HFF-Myc (cell line): ENCODE data around the gene ELMO1.

Experiments used
- DNase-seq: peaks from one replicate; pipeline ENCODE4 v3.0.0-alpha.2; 2011; ENCODE audit warnings: low read depth; ENCODE audit errors: extremely low read depth
- H3K4me3 ChIP-seq: replicated peaks from 2 replicates; pipeline ENCODE4 v1.5.1; 2011; ENCODE audit warnings: low read depth, mild to moderate bottlenecking, control low read depth, low read length
- TF ChIP-seq, protein P1 (sequence below): IDR thresholded peaks from 2 replicates; pipeline ENCODE4 v1.5.1; 2012; ENCODE audit warnings: mild to moderate bottlenecking, low read depth, low read length, control low read depth; ENCODE audit errors: missing control alignments

The ELMO1 gene

DNA sequence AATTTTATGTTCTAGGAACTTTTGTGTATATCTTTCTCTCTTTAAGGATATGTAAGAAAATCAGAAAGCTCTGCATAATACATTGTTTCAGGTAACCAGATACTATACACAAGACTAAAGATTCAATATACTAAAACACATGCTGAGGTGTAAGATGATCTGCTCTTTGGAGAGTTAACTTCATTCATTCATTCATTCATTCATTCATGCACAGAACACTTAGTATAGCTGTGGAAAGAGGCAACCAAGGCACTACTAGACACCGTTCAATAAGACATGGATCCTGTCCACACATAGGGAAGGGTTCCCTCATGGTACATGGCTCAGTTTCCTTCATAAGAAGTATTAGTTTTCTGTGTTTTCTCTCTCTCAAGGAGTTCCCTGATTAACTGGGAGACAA, 516.8 kb downstream of the ELMO1 start:
- H3K4me3 ChIP-seq, result no peak overlapping the region
- no peak for DNase-seq
- TF ChIP-seq, protein P1, sequence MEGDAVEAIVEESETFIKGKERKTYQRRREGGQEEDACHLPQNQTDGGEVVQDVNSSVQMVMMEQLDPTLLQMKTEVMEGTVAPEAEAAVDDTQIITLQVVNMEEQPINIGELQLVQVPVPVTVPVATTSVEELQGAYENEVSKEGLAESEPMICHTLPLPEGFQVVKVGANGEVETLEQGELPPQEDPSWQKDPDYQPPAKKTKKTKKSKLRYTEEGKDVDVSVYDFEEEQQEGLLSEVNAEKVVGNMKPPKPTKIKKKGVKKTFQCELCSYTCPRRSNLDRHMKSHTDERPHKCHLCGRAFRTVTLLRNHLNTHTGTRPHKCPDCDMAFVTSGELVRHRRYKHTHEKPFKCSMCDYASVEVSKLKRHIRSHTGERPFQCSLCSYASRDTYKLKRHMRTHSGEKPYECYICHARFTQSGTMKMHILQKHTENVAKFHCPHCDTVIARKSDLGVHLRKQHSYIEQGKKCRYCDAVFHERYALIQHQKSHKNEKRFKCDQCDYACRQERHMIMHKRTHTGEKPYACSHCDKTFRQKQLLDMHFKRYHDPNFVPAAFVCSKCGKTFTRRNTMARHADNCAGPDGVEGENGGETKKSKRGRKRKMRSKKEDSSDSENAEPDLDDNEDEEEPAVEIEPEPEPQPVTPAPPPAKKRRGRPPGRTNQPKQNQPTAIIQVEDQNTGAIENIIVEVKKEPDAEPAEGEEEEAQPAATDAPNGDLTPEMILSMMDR, result no peak

DNA sequence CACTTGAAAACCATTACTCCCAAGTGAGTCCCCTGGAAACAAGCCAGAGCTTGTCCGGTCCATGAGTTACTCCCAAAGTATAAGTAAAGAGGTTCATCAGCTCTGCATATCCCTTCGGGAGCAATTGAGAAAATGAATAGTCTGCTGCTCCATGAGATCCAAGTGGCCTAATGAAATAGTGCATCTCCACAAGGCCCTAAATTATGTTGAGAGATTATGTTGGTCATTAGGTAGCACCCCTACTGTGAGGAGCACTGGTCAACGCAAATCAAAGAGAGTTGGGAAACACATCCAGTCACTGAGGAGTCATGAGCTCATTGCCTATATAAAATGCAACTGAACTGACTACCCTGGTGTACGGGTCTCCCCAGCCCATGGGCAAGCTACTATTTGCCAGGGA, 518.9 kb downstream of the ELMO1 start:
- DNase-seq, result no peak
- H3K4me3 ChIP-seq, result no peak overlapping the region
- TF ChIP-seq, protein P1, result no peak

DNA sequence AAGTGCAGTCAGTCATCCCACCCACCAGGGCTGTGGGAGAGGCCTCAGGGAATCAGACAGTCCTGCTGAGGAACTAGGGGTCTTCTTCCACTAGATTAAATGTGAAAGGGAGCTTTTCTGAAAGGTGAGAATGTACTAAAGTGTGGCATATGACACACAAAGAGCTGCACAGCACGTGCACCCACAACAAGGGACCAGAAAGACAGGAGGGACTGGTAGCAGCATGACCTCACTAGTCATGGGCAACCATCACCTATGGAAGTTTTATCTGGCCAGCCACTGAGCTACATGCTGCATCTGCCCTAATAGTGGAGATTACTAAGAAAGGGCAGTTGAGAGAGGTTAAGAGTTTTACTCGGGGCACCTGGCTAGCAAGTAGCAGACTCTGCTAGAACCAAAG, 519.9 kb downstream of the ELMO1 start:
- TF ChIP-seq, protein P1, result no peak
- no peak overlapping the region for H3K4me3 ChIP-seq
- no peak for DNase-seq

DNA sequence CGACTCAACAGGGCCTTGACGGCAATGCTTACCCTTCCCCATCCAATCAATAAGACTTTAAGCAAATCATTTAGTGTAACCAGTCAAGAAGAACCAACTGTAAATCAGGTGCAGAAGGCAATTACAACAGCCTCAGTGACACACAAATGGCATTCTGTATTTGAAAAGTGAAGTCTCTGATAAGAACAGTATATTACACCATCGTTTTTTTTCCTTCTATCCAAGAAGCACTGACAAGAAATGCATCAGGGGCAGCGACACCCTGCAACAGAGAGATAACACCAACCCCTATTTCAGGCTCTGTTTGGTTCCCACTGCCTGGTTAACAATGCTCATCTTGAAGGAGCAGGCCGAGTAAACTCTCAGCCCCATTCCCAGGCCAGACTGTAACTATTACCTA, 520.4 kb downstream of the ELMO1 start:
- TF ChIP-seq, protein P1, result no peak
- no peak overlapping the region for H3K4me3 ChIP-seq
- DNase-seq, result no peak

DNA sequence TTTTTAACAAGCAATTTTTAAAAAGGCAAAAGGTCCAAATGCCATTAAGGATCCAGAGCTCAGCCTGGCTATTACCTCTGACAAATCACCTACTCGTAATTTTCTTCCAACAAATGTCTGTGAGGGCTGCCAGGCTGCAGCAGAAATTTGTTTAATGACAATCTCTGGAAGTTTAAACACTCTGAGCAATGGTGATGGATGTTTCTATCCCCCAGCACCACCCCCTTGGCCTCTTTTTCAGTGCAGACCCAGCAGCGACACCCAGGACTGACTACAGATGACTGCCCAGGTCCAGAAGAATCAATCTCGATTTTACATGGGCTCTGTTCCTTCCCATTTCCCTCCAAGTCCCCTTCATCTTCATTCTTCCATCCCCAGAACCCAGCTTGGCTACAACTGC, 523.0 kb downstream of the ELMO1 start:
- H3K4me3 ChIP-seq, result no peak overlapping the region
- no peak for DNase-seq
- TF ChIP-seq, protein P1, result no peak

DNA sequence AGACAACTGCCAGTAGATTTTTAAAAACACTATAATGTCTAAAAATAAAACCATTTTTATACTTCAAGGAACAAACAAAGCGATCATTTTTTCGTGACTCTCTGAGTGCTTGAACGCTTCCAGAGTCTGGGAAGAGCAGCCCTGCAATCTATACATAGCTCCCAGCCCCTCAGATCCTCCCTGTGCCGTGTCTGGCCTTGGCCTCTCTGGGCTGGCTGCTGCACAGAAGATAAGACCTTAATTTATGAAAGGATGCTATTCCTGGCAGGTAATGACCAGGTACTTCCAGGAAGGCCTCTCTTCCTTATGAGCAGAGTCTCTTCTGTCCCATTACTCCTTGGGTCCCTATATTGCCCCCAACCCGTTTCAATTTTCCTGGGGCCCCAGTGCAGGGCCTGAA, 523.5 kb downstream of the ELMO1 start:
- TF ChIP-seq, protein P1, result no peak
- no peak overlapping the region for H3K4me3 ChIP-seq
- no peak for DNase-seq

DNA sequence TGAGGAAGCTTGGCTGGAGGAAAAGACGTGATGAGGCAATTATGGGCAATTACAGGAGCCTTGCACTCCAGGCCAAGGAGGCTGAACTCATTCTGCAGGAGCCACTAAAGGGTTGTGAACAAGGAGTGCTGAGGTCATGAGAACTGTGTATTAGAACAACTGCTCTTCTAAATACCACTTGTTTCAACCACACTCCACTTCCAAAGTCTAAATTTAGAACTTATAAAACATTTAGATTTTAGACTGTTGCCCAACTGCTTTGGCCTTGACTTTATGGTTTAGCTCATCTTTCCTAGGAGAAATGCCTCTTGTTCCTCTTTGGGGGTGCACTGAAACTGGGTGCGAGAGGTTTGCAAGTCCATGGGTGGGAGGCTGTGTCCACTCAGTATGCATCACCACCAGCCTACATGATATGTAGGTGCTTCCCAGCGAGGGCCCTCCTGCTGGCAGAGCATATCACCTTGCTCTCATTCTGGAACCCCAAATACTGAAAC, 524.7 kb downstream of the ELMO1 start:
- no peak overlapping the region for H3K4me3 ChIP-seq
- TF ChIP-seq, protein P1, result no peak
- DNase-seq, result no peak
